ENCODE data around the gene CHMP1A. TPM values are rescaled to one million over a fixed set of nuclear protein-coding genes. Genes with fewer than 3 reads are reported as not detected.

CHMP1A gene
- total RNA-seq, 1 donor, result 126 TPM

DNA sequence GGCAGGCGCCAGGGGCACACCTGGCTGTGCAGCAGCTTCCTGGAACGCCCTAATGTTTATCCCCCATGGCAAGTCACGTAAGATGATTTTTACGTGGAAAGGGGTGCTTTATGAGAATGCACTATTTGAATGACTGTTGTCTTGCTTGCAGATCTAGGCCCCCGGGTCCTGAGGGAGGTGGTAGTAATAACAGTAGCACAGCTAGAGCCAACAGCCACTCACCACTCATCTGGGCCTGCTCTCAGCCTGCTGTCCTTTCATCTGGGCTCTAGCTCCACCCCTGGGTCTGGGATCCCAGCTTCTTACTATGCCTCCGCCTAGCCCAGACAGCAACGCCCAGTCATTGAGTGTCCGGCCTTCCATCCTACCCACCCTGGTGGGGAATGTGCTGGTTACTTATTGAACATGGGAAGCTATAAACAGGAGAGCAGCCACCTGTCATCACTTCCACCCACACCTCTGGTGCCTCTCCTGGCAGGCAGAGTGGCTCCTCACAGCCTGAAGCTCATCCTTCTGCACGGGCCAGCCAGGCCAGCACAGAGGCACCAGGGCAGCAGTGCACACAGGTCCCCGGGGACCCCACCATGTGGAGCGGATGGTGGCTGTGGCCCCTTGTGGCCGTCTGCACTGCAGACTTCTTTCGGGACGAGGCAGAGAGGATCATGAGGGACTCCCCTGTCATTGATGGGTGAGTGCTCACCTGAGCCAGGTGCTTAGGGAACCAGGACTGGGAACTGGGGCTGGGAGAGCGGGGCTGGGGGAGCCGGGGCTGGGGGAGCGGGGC is 27.5 kb downstream of the CHMP1A start:
- DNase-seq (ENCODE audit: low read depth in 2 of 3, low spot score in 2 of 3), result no peak

GRCh38 chr16:89624777-89625761 is 32.4 kb downstream of the CHMP1A start:
- DNase-seq (ENCODE audit: low read depth in 2 of 3, low spot score in 2 of 3), result no peak

- no peak for DNase-seq (ENCODE audit: low read depth in 2 of 3, low spot score in 2 of 3)
These were observed 33.8 kb downstream of the CHMP1A start for GRCh38 chr16:89623511-89624261.

DNA sequence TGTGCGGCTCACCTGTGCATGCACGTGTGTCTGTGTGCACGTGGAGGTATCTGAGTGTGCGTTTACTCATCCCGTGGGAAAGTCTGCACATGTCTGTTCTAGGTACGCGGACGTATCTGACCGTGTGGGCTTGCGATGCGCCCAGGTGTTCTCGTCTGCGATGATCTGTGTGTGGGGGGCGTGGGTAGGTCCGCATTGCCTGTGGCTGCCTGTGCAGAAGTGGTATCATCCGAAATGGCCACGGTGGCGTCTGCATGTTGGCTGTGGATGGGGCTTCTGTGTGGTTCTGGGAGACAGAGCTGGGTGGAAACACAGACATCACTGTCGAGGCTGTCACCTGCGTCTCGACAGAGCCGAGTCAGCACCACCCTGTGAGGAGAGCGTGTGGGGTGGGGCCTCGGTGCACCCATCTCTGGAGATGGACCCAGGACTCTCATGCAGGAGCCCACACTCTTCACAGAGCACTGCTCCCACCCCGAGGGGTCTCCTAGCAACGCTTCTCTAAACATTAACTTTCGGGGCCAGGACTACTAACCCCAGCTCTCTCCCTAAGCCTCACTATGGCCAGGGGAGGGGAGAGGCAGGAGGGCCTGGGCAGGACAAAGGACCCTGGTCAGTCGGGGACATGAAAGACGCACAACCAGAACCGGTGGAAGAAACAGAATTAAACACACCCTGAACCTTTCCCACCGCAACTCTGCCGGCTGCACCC is 35.7 kb downstream of the CHMP1A start:
- DNase-seq (ENCODE audit: low read depth in 2 of 3, low spot score in 2 of 3), result no peak

- no peak for DNase-seq (ENCODE audit: low read depth in 2 of 3, low spot score in 2 of 3)
These were observed 36.3 kb downstream of the CHMP1A start for GRCh38 chr16:89621136-89621697.

DNA sequence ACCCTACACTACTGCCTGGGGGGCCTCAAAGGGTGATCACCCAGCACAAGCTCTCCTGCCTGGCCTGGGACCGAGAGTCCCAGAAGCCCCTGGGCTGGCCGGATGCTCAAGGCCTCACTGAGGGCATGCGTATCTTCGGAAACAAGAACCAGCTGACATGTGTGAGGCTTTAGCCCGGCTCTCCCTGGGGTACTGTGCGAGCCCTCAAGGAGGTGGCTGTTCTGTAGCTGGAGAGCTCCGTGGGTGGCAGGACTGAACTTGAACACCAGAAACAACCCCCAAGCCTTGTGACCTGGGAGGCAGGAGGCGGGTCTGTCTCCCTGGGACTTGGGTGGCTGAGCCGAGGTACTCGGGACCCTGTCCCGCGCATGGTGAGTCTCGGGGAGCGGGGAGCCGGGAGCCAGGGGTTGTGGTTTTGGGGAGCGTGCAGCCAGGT is 37.1 kb downstream of the CHMP1A start:
- no peak for DNase-seq (ENCODE audit: low read depth in 2 of 3, low spot score in 2 of 3)

DNA sequence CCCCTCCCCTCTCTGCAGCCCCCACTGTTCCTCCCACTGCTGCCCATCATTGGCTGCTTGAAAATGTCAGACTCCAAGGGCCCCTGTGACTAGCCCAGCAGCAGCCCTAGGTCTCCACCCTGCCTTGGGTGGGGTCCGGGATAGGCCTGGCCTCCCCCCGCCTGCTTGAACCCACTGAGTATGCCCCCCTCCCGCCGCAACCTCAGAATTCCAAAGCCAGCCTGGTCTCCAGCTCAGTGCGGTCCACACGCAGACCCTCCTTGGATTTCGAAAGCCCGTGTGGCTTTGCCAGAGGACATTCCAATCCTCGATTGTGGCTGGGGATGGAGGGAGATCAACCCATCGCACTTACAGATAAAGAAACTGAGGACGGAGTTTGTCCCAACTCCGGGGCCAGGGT is 37.7 kb downstream of the CHMP1A start:
- no peak for DNase-seq (ENCODE audit: low read depth in 2 of 3, low spot score in 2 of 3)

GRCh38 chr16:89618109-89618998 is 39.2 kb downstream of the CHMP1A start:
- DNase-seq (ENCODE audit: low read depth in 2 of 3, low spot score in 2 of 3), result no peak

GRCh38 chr16:89617036-89617435 is 40.5 kb downstream of the CHMP1A start:
- no peak for DNase-seq (ENCODE audit: low read depth in 2 of 3, low spot score in 2 of 3)

DNA sequence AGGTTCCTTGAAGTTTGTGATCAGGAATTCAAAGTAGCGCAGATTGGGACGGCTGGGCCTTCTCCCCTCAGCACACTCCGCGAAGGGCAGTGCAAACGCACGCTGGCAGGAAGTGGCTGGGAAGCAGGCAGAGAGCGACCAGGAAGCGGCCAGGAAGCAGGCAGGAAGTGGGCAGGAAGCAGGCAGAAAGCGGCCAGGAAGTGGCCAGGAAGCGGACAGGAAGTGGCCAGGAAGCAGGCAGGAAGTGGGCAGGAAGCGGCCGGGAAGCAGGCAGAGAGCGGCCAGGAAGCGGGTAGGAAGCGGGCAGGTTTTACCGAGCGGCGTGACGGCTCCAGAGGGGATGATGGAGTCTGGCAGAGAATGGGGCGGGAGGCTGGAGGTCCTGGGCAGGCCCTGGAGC is 40.9 kb downstream of the CHMP1A start:
- DNase-seq (ENCODE audit: low read depth in 2 of 3, low spot score in 2 of 3), result no peak

DNA sequence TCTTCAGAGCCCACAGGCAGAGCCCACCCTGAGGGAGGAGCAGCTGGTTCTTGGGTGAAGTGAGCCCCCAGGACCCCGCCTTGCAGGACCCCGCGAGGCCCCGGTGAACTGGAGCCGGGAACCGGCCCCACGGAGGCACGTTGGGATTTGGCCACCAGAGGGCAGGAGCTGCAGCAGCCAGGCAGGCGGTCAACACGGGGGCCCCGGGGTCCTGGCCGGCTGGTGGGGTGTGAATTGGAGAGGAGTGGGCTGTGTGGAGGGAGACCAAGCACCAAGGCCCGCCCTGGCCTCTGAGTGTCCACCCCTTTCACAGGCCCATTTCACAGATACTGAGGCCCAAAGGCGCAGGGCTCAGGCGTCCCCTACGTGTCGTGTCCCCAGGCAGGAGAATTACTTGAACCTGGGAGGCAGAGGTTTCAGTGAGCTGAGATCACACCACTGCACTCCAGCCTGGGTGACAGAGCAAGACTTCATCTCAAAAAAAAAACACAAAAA is 41.9 kb downstream of the CHMP1A start:
- DNase-seq (ENCODE audit: low read depth in 2 of 3, low spot score in 2 of 3), result peak in 2 of 3 donors; percentile 24 to 29

- no peak for DNase-seq (ENCODE audit: low read depth in 2 of 3, low spot score in 2 of 3)
These were observed 42.3 kb downstream of the CHMP1A start for GRCh38 chr16:89615176-89615575.

- DNase-seq (ENCODE audit: low read depth in 2 of 3, low spot score in 2 of 3), result no peak
These were observed 43.5 kb downstream of the CHMP1A start for GRCh38 chr16:89613954-89614459.

DNA sequence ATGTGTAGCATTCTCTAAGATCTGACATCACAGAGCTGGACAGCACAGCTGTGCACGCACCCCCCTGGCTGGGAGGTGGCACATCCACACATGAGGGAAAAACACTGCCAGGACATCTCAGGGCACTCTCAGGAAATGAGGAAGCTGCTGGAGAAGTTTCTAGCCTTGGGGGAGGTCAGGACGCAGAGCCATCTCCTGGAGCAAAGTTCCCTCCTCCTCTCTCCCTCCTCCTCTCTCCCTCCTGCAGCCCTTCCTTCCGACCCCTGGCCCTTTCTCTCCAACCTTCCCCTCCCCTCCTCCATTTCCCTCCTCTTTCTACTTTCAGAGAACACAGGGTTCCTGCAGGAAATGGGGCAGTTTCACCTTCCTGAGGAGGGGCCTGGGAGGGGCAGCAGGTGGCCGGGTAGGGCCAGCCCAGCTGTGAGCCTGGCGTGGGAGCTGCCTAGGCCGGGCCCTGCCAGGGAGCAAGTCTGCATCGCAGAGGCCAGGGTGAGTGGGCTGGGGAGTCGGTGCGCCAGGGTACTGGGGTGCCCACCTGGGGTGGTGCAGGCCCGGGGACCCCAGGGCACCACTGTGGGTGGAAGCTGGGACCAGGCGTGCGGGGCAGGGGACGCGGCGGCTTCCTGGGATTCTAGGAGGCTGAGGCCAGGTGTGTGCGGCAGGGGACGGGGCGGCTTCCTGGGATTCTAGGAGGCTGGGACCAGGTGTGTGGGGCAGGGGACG is 44.1 kb downstream of the CHMP1A start, which contains the start of gene DPEP1:
Gene DPEP1 (plus strand): TSS at position 412 of the 723 bp plus-strand sequence. CDS start 16,769 bp downstream, outside the sequence.
- peak in 1 of 3 donors; percentile 27 for DNase-seq (ENCODE audit: low read depth in 2 of 3, low spot score in 2 of 3)

- no peak for DNase-seq (ENCODE audit: low read depth in 2 of 3, low spot score in 2 of 3)
These were observed 44.9 kb downstream of the CHMP1A start for GRCh38 chr16:89612415-89613166.

- DNase-seq (ENCODE audit: low read depth in 2 of 3, low spot score in 2 of 3), result no peak
These were observed 47.4 kb downstream of the CHMP1A start for GRCh38 chr16:89610108-89610453.
